ENCODE data around the gene ATRX. TPM values are rescaled to one million over a fixed set of nuclear protein-coding genes. Genes with fewer than 3 reads are reported as not detected.
A peak's percentile ranks its signal among the peaks of the same experiment; 100 is the strongest.
"Not testable (repeated sequence)": the region's sequence is repeated elsewhere in the genome, so short reads cannot be mapped to it uniquely, and the experiment has no call there.

Gene ATRX
- total RNA-seq, 5 donors from 2014 or later (not counting 1 experiment from before 2014, with no cell fraction given) = 85.1 to 146 (median 90.1) TPM

- ChIA-PET CTCF (no interaction called here), POLR2A (no interaction called here)
- no peak for ATAC-seq (replicated peaks in 1 of 4)
- H3K27ac ChIP-seq (ENCODE audit: low read length) = no peak overlapping the region
- no peaks in the 10 kb centered on the region for H3K36me3 Mint-ChIP-seq
- H3K4me1 Mint-ChIP-seq = peaks cover 29 to 45% (median 37%) of the 10 kb centered on the region in 3 donors
- H3K9me3 Mint-ChIP-seq = no peaks in the 10 kb centered on the region
- DNase-seq = no peak
- no CpG with 5 or more reads among the region's 1 CpG for WGBS (ENCODE audit: insufficient coverage)
- H3K4me3 Mint-ChIP-seq = peak overlapping the region in 1 of 3 donors; percentile 59
- peaks cover 0 to 6% of the 10 kb centered on the region in 2 donors for H3K27me3 Mint-ChIP-seq
- H3K27ac Mint-ChIP-seq = no peak overlapping the region
- H3K4me1 ChIP-seq (ENCODE audit: control insufficient read depth in 1 of 2, extremely low read depth in 1 of 2, insufficient read depth in 2 of 2, low read length in 2 of 2) = peaks cover 9 to 19% of the 10 kb centered on the region in 2 experiments
- no peaks in the 10 kb centered on the region for H3K36me3 ChIP-seq (ENCODE audit: control insufficient read depth in 2 of 2, extremely low read depth in 1 of 2, insufficient read depth in 1 of 2, low read length in 1 of 2)
- no peak overlapping the region for H3K4me3 ChIP-seq (ENCODE audit: control insufficient read depth in 1 of 2, extremely low read depth in 1 of 2, low read length in 1 of 2)
- H3K9me3 ChIP-seq = no peaks in the 10 kb centered on the region
- no peaks in the 10 kb centered on the region for H3K27me3 ChIP-seq (replicated peaks in 1 of 2; ENCODE audit: control insufficient read depth in 2 of 2, extremely low read depth in 1 of 2, insufficient read depth in 2 of 2, low read length in 1 of 2)
Measured at GRCh38 chrX:77771601-77772000, 14.4 kb downstream of the ATRX start.

- Histone ChIP-seq H3K4me3 (ENCODE audit: control insufficient read depth in 1 of 2, extremely low read depth in 1 of 2, low read length in 1 of 2) (no peak overlapping the region), H3K4me1 (ENCODE audit: control insufficient read depth in 1 of 2, extremely low read depth in 1 of 2, insufficient read depth in 2 of 2, low read length in 2 of 2) (peaks cover 8 to 16% of the 10 kb centered on the region in 2 experiments), H3K9me3 (no peaks in the 10 kb centered on the region), H3K27ac (ENCODE audit: low read length) (no peak overlapping the region), H3K27me3 (replicated peaks in 1 of 2; ENCODE audit: control insufficient read depth in 2 of 2, extremely low read depth in 1 of 2, insufficient read depth in 2 of 2, low read length in 1 of 2) (no peaks in the 10 kb centered on the region), H3K36me3 (ENCODE audit: control insufficient read depth in 2 of 2, extremely low read depth in 1 of 2, insufficient read depth in 1 of 2, low read length in 1 of 2) (no peaks in the 10 kb centered on the region)
- peak in 1 of 35 experiments; percentile 23 for DNase-seq
- POLR2A ChIA-PET = no interaction called here
- CTCF ChIA-PET = interaction anchor here in 1 of 2 donors (0.7 kb wide), 1 partner anchor 1490 kb away, joined by 4 read pairs; no protein-coding TSS in a partner anchor
- Mint-ChIP-seq H3K27me3 (peaks cover 0 to 6% of the 10 kb centered on the region in 2 donors), H3K4me3 (peak overlapping the region in 2 of 3 donors; percentile 9 to 39), H3K4me1 (peaks cover 24 to 48% (median 40%) of the 10 kb centered on the region in 3 donors), H3K9me3 (no peaks in the 10 kb centered on the region), H3K27ac (peak overlapping the region; percentile 24 to 72), H3K36me3 (no peaks in the 10 kb centered on the region)
- peak in 1 of 4 experiments; percentile 59 for ATAC-seq (replicated peaks in 1 of 4)
- no CpG with 5 or more reads among the region's 2 CpGs for WGBS (ENCODE audit: insufficient coverage)
Measured at GRCh38 chrX:77768787-77769186, 17.2 kb downstream of the ATRX start.

- H3K9me3 Mint-ChIP-seq; CTCF ChIA-PET; H3K36me3 Mint-ChIP-seq; H3K9me3 ChIP-seq; H3K27me3 Mint-ChIP-seq; ATAC-seq (replicated peaks in 1 of 4); H3K27me3 ChIP-seq (replicated peaks in 1 of 2; ENCODE audit: control insufficient read depth in 2 of 2, extremely low read depth in 1 of 2, insufficient read depth in 2 of 2, low read length in 1 of 2); DNase-seq; H3K4me3 ChIP-seq (ENCODE audit: control insufficient read depth in 1 of 2, extremely low read depth in 1 of 2, low read length in 1 of 2); H3K27ac Mint-ChIP-seq; H3K4me3 Mint-ChIP-seq; H3K4me1 ChIP-seq (ENCODE audit: control insufficient read depth in 1 of 2, extremely low read depth in 1 of 2, insufficient read depth in 2 of 2, low read length in 2 of 2); H3K36me3 ChIP-seq (ENCODE audit: control insufficient read depth in 2 of 2, extremely low read depth in 1 of 2, insufficient read depth in 1 of 2, low read length in 1 of 2); POLR2A ChIA-PET; H3K27ac ChIP-seq (ENCODE audit: low read length): not testable (repeated sequence)
- 95% methylated on average over 8 of the region's 33 CpGs for WGBS (ENCODE audit: insufficient coverage)
- H3K4me1 Mint-ChIP-seq = peaks cover 22 to 44% (median 36%) of the 10 kb centered on the region in 3 donors
Measured at GRCh38 chrX:77766212-77766611, 19.8 kb downstream of the ATRX start.

GRCh38 chrX:77755561-77755960, 30.5 kb downstream of the ATRX start:
- CTCF ChIA-PET = interaction anchor here in 1 of 2 donors (0.6 kb wide), 1 partner anchor 17 kb away, joined by 3 read pairs; no protein-coding TSS in a partner anchor
- Histone ChIP-seq H3K27me3 (replicated peaks in 1 of 2; ENCODE audit: control insufficient read depth in 2 of 2, extremely low read depth in 1 of 2, insufficient read depth in 2 of 2, low read length in 1 of 2) (no peaks in the 10 kb centered on the region), H3K36me3 (ENCODE audit: control insufficient read depth in 2 of 2, extremely low read depth in 1 of 2, insufficient read depth in 1 of 2, low read length in 1 of 2) (no peaks in the 10 kb centered on the region), H3K27ac (ENCODE audit: low read length) (no peak overlapping the region), H3K9me3 (no peaks in the 10 kb centered on the region), H3K4me1 (ENCODE audit: control insufficient read depth in 1 of 2, extremely low read depth in 1 of 2, insufficient read depth in 2 of 2, low read length in 2 of 2) (no peaks in the 10 kb centered on the region), H3K4me3 (ENCODE audit: control insufficient read depth in 1 of 2, extremely low read depth in 1 of 2, low read length in 1 of 2) (no peak overlapping the region)
- DNase-seq (no peak), ATAC-seq (replicated peaks in 1 of 4) (no peak)
- H3K36me3 Mint-ChIP-seq = peaks cover 5% of the 10 kb centered on the region
- whole genome bisulfite sequencing (ENCODE audit: insufficient coverage) = 100% methylated on average over 4 of the region's 6 CpGs
- peaks cover 10 to 38% (median 15%) of the 10 kb centered on the region in 3 donors for H3K4me1 Mint-ChIP-seq
- no peak overlapping the region for H3K4me3 Mint-ChIP-seq
- H3K9me3 Mint-ChIP-seq = no peaks in the 10 kb centered on the region
- POLR2A ChIA-PET = no interaction called here
- no peak overlapping the region for H3K27ac Mint-ChIP-seq
- no peaks in the 10 kb centered on the region for H3K27me3 Mint-ChIP-seq

GRCh38 chrX:77753942-77754341, 32.1 kb downstream of the ATRX start:
- WGBS (ENCODE audit: insufficient coverage) = no CpG with 5 or more reads among the region's 1 CpG
- H3K4me1 ChIP-seq (ENCODE audit: control insufficient read depth in 1 of 2, extremely low read depth in 1 of 2, insufficient read depth in 2 of 2, low read length in 2 of 2); H3K36me3 Mint-ChIP-seq; H3K27ac Mint-ChIP-seq; H3K27me3 Mint-ChIP-seq; DNase-seq; H3K27ac ChIP-seq (ENCODE audit: low read length); H3K4me3 Mint-ChIP-seq; H3K36me3 ChIP-seq (ENCODE audit: control insufficient read depth in 2 of 2, extremely low read depth in 1 of 2, insufficient read depth in 1 of 2, low read length in 1 of 2); H3K4me3 ChIP-seq (ENCODE audit: control insufficient read depth in 1 of 2, extremely low read depth in 1 of 2, low read length in 1 of 2); POLR2A ChIA-PET; H3K9me3 ChIP-seq; H3K27me3 ChIP-seq (replicated peaks in 1 of 2; ENCODE audit: control insufficient read depth in 2 of 2, extremely low read depth in 1 of 2, insufficient read depth in 2 of 2, low read length in 1 of 2); ATAC-seq (replicated peaks in 1 of 4); CTCF ChIA-PET; H3K9me3 Mint-ChIP-seq: not testable (repeated sequence)
- H3K4me1 Mint-ChIP-seq = peaks cover 10 to 45% (median 12%) of the 10 kb centered on the region in 3 donors

GRCh38 chrX:77749695-77750094, 36.3 kb downstream of the ATRX start:
- Histone ChIP-seq H3K27ac (ENCODE audit: low read length) (no peak overlapping the region), H3K4me1 (ENCODE audit: control insufficient read depth in 1 of 2, extremely low read depth in 1 of 2, insufficient read depth in 2 of 2, low read length in 2 of 2) (peaks cover 0 to 4% of the 10 kb centered on the region in 2 experiments), H3K4me3 (ENCODE audit: control insufficient read depth in 1 of 2, extremely low read depth in 1 of 2, low read length in 1 of 2) (no peak overlapping the region), H3K9me3 (no peaks in the 10 kb centered on the region), H3K27me3 (replicated peaks in 1 of 2; ENCODE audit: control insufficient read depth in 2 of 2, extremely low read depth in 1 of 2, insufficient read depth in 2 of 2, low read length in 1 of 2) (no peaks in the 10 kb centered on the region), H3K36me3 (ENCODE audit: control insufficient read depth in 2 of 2, extremely low read depth in 1 of 2, insufficient read depth in 1 of 2, low read length in 1 of 2) (no peaks in the 10 kb centered on the region)
- Mint-ChIP-seq H3K36me3 (peaks cover 1% of the 10 kb centered on the region), H3K4me3 (no peak overlapping the region), H3K9me3 (no peaks in the 10 kb centered on the region), H3K4me1 (peaks cover 11 to 68% (median 32%) of the 10 kb centered on the region in 3 donors), H3K27me3 (no peaks in the 10 kb centered on the region), H3K27ac (no peak overlapping the region)
- no peak for DNase-seq
- ChIA-PET POLR2A (no interaction called here), CTCF (no interaction called here)
- WGBS (ENCODE audit: insufficient coverage) = 95% methylated on average over 4 of the region's 5 CpGs
- ATAC-seq (replicated peaks in 1 of 4) = no peak

Data from T-cell (primary cell).